22Rv1 (cell line): ENCODE results near the gene VEGFC.

Experiments used
- ZFX ChIP-seq: fragments of 450-650 bp; IDR thresholded peaks from 2 replicates; pipeline ENCODE4 v1.6.1; 2017; ENCODE audit warnings: antibody characterized with exemption, borderline replicate concordance
- TF ChIP-seq, protein P1 (sequence below): fragments of 450-650 bp; IDR thresholded peaks from 2 replicates; pipeline ENCODE4 v1.5.1; 2017; ENCODE audit warnings: mild to moderate bottlenecking

DNA sequence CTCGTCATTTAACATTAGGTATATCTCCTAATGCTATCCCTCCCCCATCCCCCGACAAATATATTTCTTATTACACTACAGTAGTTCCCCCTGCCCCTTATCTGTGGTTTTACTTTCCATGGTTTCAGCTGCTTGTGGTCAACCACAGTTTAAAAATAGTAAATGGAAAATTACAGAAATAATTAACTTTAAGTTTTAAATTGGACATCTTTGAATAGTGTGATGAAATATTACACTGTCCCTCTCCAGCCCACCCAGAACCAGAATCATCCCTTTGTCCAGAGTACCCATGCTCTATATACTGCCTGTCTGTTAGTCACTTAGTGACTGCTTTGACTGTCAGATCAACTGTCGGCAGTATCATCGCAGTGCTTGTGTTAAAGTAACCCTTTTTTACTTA, 47.4 kb upstream of the VEGFC start:
- TF ChIP-seq, protein P1, sequence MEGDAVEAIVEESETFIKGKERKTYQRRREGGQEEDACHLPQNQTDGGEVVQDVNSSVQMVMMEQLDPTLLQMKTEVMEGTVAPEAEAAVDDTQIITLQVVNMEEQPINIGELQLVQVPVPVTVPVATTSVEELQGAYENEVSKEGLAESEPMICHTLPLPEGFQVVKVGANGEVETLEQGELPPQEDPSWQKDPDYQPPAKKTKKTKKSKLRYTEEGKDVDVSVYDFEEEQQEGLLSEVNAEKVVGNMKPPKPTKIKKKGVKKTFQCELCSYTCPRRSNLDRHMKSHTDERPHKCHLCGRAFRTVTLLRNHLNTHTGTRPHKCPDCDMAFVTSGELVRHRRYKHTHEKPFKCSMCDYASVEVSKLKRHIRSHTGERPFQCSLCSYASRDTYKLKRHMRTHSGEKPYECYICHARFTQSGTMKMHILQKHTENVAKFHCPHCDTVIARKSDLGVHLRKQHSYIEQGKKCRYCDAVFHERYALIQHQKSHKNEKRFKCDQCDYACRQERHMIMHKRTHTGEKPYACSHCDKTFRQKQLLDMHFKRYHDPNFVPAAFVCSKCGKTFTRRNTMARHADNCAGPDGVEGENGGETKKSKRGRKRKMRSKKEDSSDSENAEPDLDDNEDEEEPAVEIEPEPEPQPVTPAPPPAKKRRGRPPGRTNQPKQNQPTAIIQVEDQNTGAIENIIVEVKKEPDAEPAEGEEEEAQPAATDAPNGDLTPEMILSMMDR: no peak
- no peak for TF ChIP-seq ZFX
